Peyer's patch (tissue), 4 donors: ENCODE results near the gene FLT4. TPM values are rescaled to one million over a fixed set of nuclear protein-coding genes. Genes with fewer than 3 reads are reported as not detected.

Experiments
- DNase-seq, 3 donors: peaks; one replicate each; pipeline ENCODE4 v3.0.0-alpha.2; 2017 to 2019
- H3K27ac ChIP-seq, 4 donors: fragments of 200-600 bp; sonication (generic); one replicate each; pipeline ENCODE4 v1.5.1; 2016 to 2019
- H3K27me3 ChIP-seq, 2 donors: fragments of 200-600 bp; sonication (generic); one replicate each; pipeline ENCODE4 v1.5.1; 2019
- H3K36me3 ChIP-seq, 3 donors: fragments of 200-600 bp; sonication (generic); one replicate each; pipeline ENCODE4 v1.5.1; 2016 to 2019
- H3K4me1 ChIP-seq, 4 donors: fragments of 200-600 bp; sonication (generic); one replicate each; pipeline ENCODE4 v1.5.1; 2016 to 2019
- H3K4me3 ChIP-seq, 4 donors: fragments of 200-600 bp; sonication (generic); 1 replicate in 3 of 4; 2 replicates in 1 of 4; pipeline ENCODE4 v1.5.1; 2016 to 2019; ENCODE audit warnings: mild to moderate bottlenecking in 1 of 4
- H3K9me3 ChIP-seq, 4 donors: fragments of 200-600 bp; sonication (generic); one replicate each; pipeline ENCODE4 v1.5.1; 2016 to 2019; ENCODE audit warnings: mild to moderate bottlenecking in 1 of 4
- CTCF ChIP-seq, 6 experiments: fragments of 450-650 bp in 4 of 6; fragments of 200-600 bp in 2 of 6; sonication (generic) in 1 of 6; IDR thresholded peaks; one replicate each; pipeline ENCODE4 v1.5.1; 2017 to 2019; ENCODE audit warnings: antibody characterized with exemption in 6 of 6, mild to moderate bottlenecking in 3 of 6, moderate library complexity in 1 of 6
- POLR2A ChIP-seq, 2 donors: fragments of 450-650 bp; IDR thresholded peaks; one replicate each; pipeline ENCODE4 v1.5.1; 2017; ENCODE audit warnings: antibody characterized with exemption in 2 of 2, mild to moderate bottlenecking in 2 of 2, moderate library complexity in 2 of 2
- total RNA-seq, 4 donors: library from RNA; depleted of rRNA; stranded (reverse); fragments of >200 nt; gene quantifications; one replicate each; pipeline ENCODE4 v1.1.0, GENCODE V29; 2016

The FLT4 gene
- total RNA-seq, 4 donors from 2014 or later: 3.9 to 17.3 (median 6.1) TPM

GRCh38 chr5:180644825-180645273 lies 4.6 kb downstream of the FLT4 start:
- Histone ChIP-seq H3K36me3 (no peaks in the 10 kb centered on the region), H3K27me3 (peaks cover 0 to 8% of the 10 kb centered on the region in 2 donors), H3K4me3 (no peak overlapping the region), H3K9me3 (no peaks in the 10 kb centered on the region), H3K27ac (no peak overlapping the region), H3K4me1 (peaks cover 0 to 9% (median 3%) of the 10 kb centered on the region in 4 donors)
- DNase-seq: peak in 1 of 3 donors; percentile 34
- TF ChIP-seq CTCF (IDR thresholded peaks at IDR 0.05) (no peak), POLR2A (IDR thresholded peaks at IDR 0.05) (no peak)

GRCh38 chr5:180644129-180644824 lies 5.1 kb downstream of the FLT4 start:
- Histone ChIP-seq H3K9me3 (no peaks in the 10 kb centered on the region), H3K27me3 (peaks cover 0 to 7% of the 10 kb centered on the region in 2 donors), H3K36me3 (no peaks in the 10 kb centered on the region), H3K27ac (no peak overlapping the region), H3K4me3 (no peak overlapping the region), H3K4me1 (peaks cover 0 to 6% (median 3%) of the 10 kb centered on the region in 4 donors)
- no peak for DNase-seq
- TF ChIP-seq CTCF (IDR thresholded peaks at IDR 0.05): no peak
- TF ChIP-seq POLR2A (IDR thresholded peaks at IDR 0.05): no peak

GRCh38 chr5:180643191-180643851 lies 6.1 kb downstream of the FLT4 start:
- H3K4me1 ChIP-seq: no peaks in the 10 kb centered on the region
- peak in 1 of 3 donors; percentile 42 for DNase-seq
- no peaks in the 10 kb centered on the region for H3K9me3 ChIP-seq
- H3K4me3 ChIP-seq: no peak overlapping the region
- no peak overlapping the region for H3K27ac ChIP-seq
- TF ChIP-seq POLR2A (IDR thresholded peaks at IDR 0.05): no peak
- TF ChIP-seq CTCF (IDR thresholded peaks at IDR 0.05): no peak
- no peaks in the 10 kb centered on the region for H3K27me3 ChIP-seq
- no peaks in the 10 kb centered on the region for H3K36me3 ChIP-seq

GRCh38 chr5:180642779-180643178 lies 6.6 kb downstream of the FLT4 start:
- Histone ChIP-seq H3K27me3 (no peaks in the 10 kb centered on the region), H3K27ac (no peak overlapping the region), H3K9me3 (no peaks in the 10 kb centered on the region), H3K4me1 (no peaks in the 10 kb centered on the region), H3K4me3 (no peak overlapping the region), H3K36me3 (no peaks in the 10 kb centered on the region)
- no peak for DNase-seq
- no peak for TF ChIP-seq POLR2A (IDR thresholded peaks at IDR 0.05)
- TF ChIP-seq CTCF (IDR thresholded peaks at IDR 0.05): no peak

DNA sequence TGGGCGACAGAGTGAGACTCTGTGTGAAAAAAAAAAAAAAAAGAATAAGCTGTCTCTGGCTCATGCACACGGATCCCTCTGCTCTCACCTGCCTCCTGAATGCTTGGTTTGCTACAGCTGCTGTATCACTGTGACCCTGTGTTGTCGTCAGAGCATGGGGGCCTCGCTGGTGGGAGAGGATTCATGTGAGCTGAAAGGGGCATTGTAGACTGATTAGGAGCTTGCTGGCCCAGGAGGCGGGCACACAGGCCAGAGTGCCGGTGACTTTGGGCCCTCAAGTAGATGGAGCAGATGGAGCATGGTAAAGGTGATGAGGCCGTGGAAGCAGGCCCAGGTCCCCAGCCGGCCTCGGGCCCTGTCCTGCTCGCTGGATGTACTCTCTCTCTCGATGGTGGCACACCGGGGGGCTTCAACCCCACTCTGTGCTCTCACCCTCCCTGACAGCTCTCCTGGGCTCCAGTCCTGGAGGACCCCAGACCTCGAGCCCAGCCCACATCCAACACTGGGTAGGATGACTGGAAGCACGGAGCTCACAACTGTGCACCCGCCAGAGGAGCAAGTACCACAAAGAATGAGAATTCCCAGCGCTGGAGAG lies 7.1 kb downstream of the FLT4 start:
- H3K4me1 ChIP-seq: no peaks in the 10 kb centered on the region
- no peaks in the 10 kb centered on the region for H3K36me3 ChIP-seq
- no peak overlapping the region for H3K4me3 ChIP-seq
- no peak overlapping the region for H3K27ac ChIP-seq
- TF ChIP-seq CTCF (IDR thresholded peaks at IDR 0.05) (no peak), POLR2A (IDR thresholded peaks at IDR 0.05) (no peak)
- no peaks in the 10 kb centered on the region for H3K27me3 ChIP-seq
- no peak for DNase-seq
- no peaks in the 10 kb centered on the region for H3K9me3 ChIP-seq
